NT2/D1 (cell line): Measurements from ENCODE around the gene TPK1.

Experiments
- SUZ12 ChIP-seq: IDR thresholded peaks from 2 replicates; pipeline ENCODE4 v1.6.1; 2011; ENCODE audit not compliant: insufficient read length, insufficient read depth; ENCODE audit errors: extremely low read depth
- YY1 ChIP-seq: IDR thresholded peaks from 2 replicates; pipeline ENCODE4 v1.6.1; 2011; ENCODE audit not compliant: insufficient read length, insufficient read depth
- ZNF274 ChIP-seq: IDR thresholded peaks from 2 replicates; pipeline ENCODE4 v1.6.1; 2011; ENCODE audit warnings: mild to moderate bottlenecking, low read depth, low read length

- TF ChIP-seq ZNF274, result no peak
- TF ChIP-seq YY1, result no peak
- no peak for TF ChIP-seq SUZ12
Observed at GRCh38 chr7:144723301-144723700, 112.6 kb downstream of the TPK1 start.
